H9 (cell line): ENCODE measurements around the gene DLGAP4. TPM values are rescaled to one million over a fixed set of nuclear protein-coding genes. Genes with fewer than 3 reads are reported as not detected.

Source experiments
- DNase-seq: peaks from one replicate; pipeline ENCODE4 v3.0.0-alpha.2; 2017
- H2AFZ ChIP-seq: one replicate; pipeline ENCODE4 v1.6.1; 2013; ENCODE audit warnings: mild to moderate bottlenecking, low read length, control low read depth, moderate library complexity
- H2AK5ac ChIP-seq: 2 replicates; pipeline ENCODE4 v1.6.1; 2013; ENCODE audit warnings: low read length, control low read depth, mixed read lengths; ENCODE audit not compliant: insufficient read length
- H2BK120ac ChIP-seq: one replicate; pipeline ENCODE4 v1.6.1; 2013; ENCODE audit warnings: low read depth, mild to moderate bottlenecking, low read length, control low read depth, inconsistent platforms; ENCODE audit not compliant: poor library complexity, severe bottlenecking
- H2BK12ac ChIP-seq: 2 replicates; pipeline ENCODE4 v1.6.1; 2013; ENCODE audit warnings: low read length, control low read depth, mixed read lengths, low read depth; ENCODE audit not compliant: insufficient read length
- H2BK15ac ChIP-seq: 2 replicates; pipeline ENCODE4 v1.6.1; 2013; ENCODE audit warnings: low read depth, low read length, control low read depth
- H2BK20ac ChIP-seq: one replicate; pipeline ENCODE4 v1.6.1; 2013; ENCODE audit warnings: low read depth, mild to moderate bottlenecking, low read length, control low read depth, inconsistent platforms; ENCODE audit not compliant: poor library complexity, severe bottlenecking
- H2BK5ac ChIP-seq: 2 replicates; pipeline ENCODE4 v1.6.1; 2013; ENCODE audit warnings: low read length, control low read depth, mixed read lengths; ENCODE audit not compliant: insufficient read length
- H3K14ac ChIP-seq: 2 replicates; pipeline ENCODE4 v1.6.1; 2013; ENCODE audit warnings: low read length, control low read depth; ENCODE audit not compliant: insufficient read depth
- H3K18ac ChIP-seq: 2 replicates; pipeline ENCODE4 v1.6.1; 2013; ENCODE audit warnings: low read depth, mild to moderate bottlenecking, mixed read lengths, low read length, control low read depth; ENCODE audit not compliant: insufficient read length
- H3K23ac ChIP-seq: 2 replicates; pipeline ENCODE4 v1.6.1; 2013; ENCODE audit warnings: low read length, control low read depth, mixed read lengths, low read depth; ENCODE audit not compliant: insufficient read length
- H3K23me2 ChIP-seq: 2 replicates; pipeline ENCODE4 v1.6.1; 2013; ENCODE audit warnings: low read depth, mild to moderate bottlenecking, mixed read lengths, low read length, control low read depth; ENCODE audit not compliant: insufficient read length, poor library complexity, severe bottlenecking
- H3K27ac ChIP-seq: 2 replicates; pipeline ENCODE4 v1.5.1; 2013; ENCODE audit warnings: low read length, control low read depth, mixed read lengths, low read depth; ENCODE audit not compliant: insufficient read length
- H3K27me3 ChIP-seq: 2 replicates; pipeline ENCODE4 v1.6.1; 2013; ENCODE audit warnings: low read length, control low read depth, inconsistent platforms; ENCODE audit not compliant: insufficient read depth
- H3K4ac ChIP-seq: 2 replicates; pipeline ENCODE4 v1.6.1; 2013; ENCODE audit warnings: low read depth, mild to moderate bottlenecking, control low read depth, inconsistent platforms, low read length, moderate library complexity
- H3K4me1 ChIP-seq: 2 replicates; pipeline ENCODE4 v1.6.1; 2013; ENCODE audit warnings: low read length, control low read depth, inconsistent platforms; ENCODE audit not compliant: insufficient read depth
- H3K4me2 ChIP-seq: 2 replicates; pipeline ENCODE4 v1.6.1; 2013; ENCODE audit warnings: low read length, control low read depth, mixed read lengths; ENCODE audit not compliant: insufficient read length, insufficient read depth
- H3K56ac ChIP-seq: 2 replicates; pipeline ENCODE4 v1.6.1; 2013; ENCODE audit warnings: low read depth, mild to moderate bottlenecking, mixed read lengths, low read length, control low read depth; ENCODE audit not compliant: insufficient read length
- H3K79me1 ChIP-seq: 2 replicates; pipeline ENCODE4 v1.6.1; 2013; ENCODE audit warnings: low read depth, mild to moderate bottlenecking, moderate library complexity, low read length, control low read depth, inconsistent platforms; ENCODE audit not compliant: insufficient read depth, poor library complexity, severe bottlenecking
- H3K79me2 ChIP-seq: 2 replicates; pipeline ENCODE4 v1.6.1; 2013; ENCODE audit warnings: low read length, control low read depth, inconsistent platforms; ENCODE audit not compliant: insufficient read depth
- H3K9ac ChIP-seq: 2 replicates; pipeline ENCODE4 v1.6.1; 2013; ENCODE audit warnings: low read length, control low read depth, mixed read lengths; ENCODE audit not compliant: insufficient read length; ENCODE audit errors: extremely low read depth
- H3K9me3 ChIP-seq: one replicate; pipeline ENCODE4 v1.6.1; 2013; ENCODE audit warnings: low read depth, low read length, inconsistent platforms; ENCODE audit not compliant: control insufficient read depth
- H3T11ph ChIP-seq: one replicate; pipeline ENCODE4 v1.6.1; 2013; ENCODE audit warnings: mild to moderate bottlenecking, low read length, control low read depth, inconsistent platforms
- H4K20me1 ChIP-seq: one replicate; pipeline ENCODE4 v1.6.1; 2013; ENCODE audit not compliant: control insufficient read depth, insufficient read length, insufficient read depth
- H4K5ac ChIP-seq: 2 replicates; pipeline ENCODE4 v1.6.1; 2013; ENCODE audit warnings: low read depth, mild to moderate bottlenecking, mixed read lengths, low read length, control low read depth; ENCODE audit not compliant: insufficient read length
- H4K8ac ChIP-seq: replicated peaks from 2 replicates; pipeline ENCODE4 v1.6.1; 2013; ENCODE audit warnings: low read length, control low read depth, mixed read lengths, low read depth; ENCODE audit not compliant: insufficient read length
- H4K91ac ChIP-seq: 2 replicates; pipeline ENCODE4 v1.6.1; 2013; ENCODE audit warnings: low read depth, mild to moderate bottlenecking, moderate library complexity, mixed read lengths, low read length, control low read depth; ENCODE audit not compliant: insufficient read length
- H3K27ac Mint-ChIP-seq, 3 experiments: 2 replicates in 2 of 3; 3 replicates in 1 of 3; pipeline ENCODE4 v1.8.0; 2020 to 2021; ENCODE audit warnings: mixed read lengths in 3 of 3, mild to moderate bottlenecking in 1 of 3, moderate library complexity in 1 of 3
- H3K27me3 Mint-ChIP-seq: 2 replicates; pipeline ENCODE4 v1.8.0; 2021; ENCODE audit warnings: low read depth, mild to moderate bottlenecking, moderate library complexity, mixed read lengths
- H3K36me3 Mint-ChIP-seq, 3 experiments: 2 replicates in 2 of 3; 3 replicates in 1 of 3; pipeline ENCODE4 v1.8.0; 2020 to 2021; ENCODE audit warnings: low read depth in 3 of 3, mixed read lengths in 3 of 3; ENCODE audit not compliant: insufficient read depth in 1 of 3
- H3K4me1 Mint-ChIP-seq, 2 experiments: 2 replicates each; pipeline ENCODE4 v1.8.0; 2020; ENCODE audit warnings: mixed read lengths in 2 of 2
- H3K4me3 Mint-ChIP-seq, 2 experiments: 2 replicates in 1 of 2; 3 replicates in 1 of 2; pipeline ENCODE4 v1.8.0; 2020 to 2021; ENCODE audit warnings: mild to moderate bottlenecking in 2 of 2, mixed read lengths in 2 of 2, moderate library complexity in 1 of 2
- H3K9me3 Mint-ChIP-seq, 2 experiments: 2 replicates in 1 of 2; 3 replicates in 1 of 2; pipeline ENCODE4 v1.8.0; 2020; ENCODE audit warnings: mild to moderate bottlenecking in 2 of 2, mixed read lengths in 2 of 2, moderate library complexity in 1 of 2
- CTCF ChIP-seq: fragments of 200-600 bp; sonication (generic); conservative IDR thresholded peaks from 3 replicates; pipeline ENCODE4 v1.8.0; 2021; ENCODE audit warnings: antibody characterized with exemption, mild to moderate bottlenecking
- WGBS: extraction: QIAGEN DNeasy Blood & Tissue Kit; methylation state at CpG from one replicate; pipeline ENCODE4 v1.1.7; 2013; ENCODE audit warnings: missing lambda C conversion rate, low lambda C conversion rate, mixed read lengths; ENCODE audit not compliant: insufficient read length; ENCODE audit errors: extremely low coverage; 5-methylcytosine and 5-hydroxymethylcytosine counted together
- total RNA-seq: library from RNA; stranded (reverse); gene quantifications from 2 replicates; pipeline ENCODE4 v1.2.1, GENCODE V29; 2021

The DLGAP4 gene
- total RNA-seq, 1 experiment from 2014 or later, result 48.0 TPM

GRCh38 chr20:36370991-36371790 lies 65.1 kb downstream of the DLGAP4 start:
- H3K4me3 Mint-ChIP-seq, result no peak overlapping the region
- Histone ChIP-seq H3T11ph (no peak overlapping the region), H2AK5ac (no peak overlapping the region), H2BK120ac (no peak overlapping the region), H3K27ac (no peak overlapping the region), H3K4me1 (0 out of 2 replicates have a peak, but pooled peaks cover 4% of the 10 kb centered on the region), H2BK5ac (no peak overlapping the region), H3K4ac (no peak overlapping the region), H3K9ac (no peak overlapping the region), H3K14ac (no peak overlapping the region; the same call in 1 of the 2 replicates), H4K20me1 (no peaks in the 10 kb centered on the region), H3K23ac (no peak overlapping the region), H3K79me2 (no peaks in the 10 kb centered on the region), H2BK12ac (no peak overlapping the region), H2BK15ac (no peak overlapping the region), H3K56ac (no peak overlapping the region), H3K23me2 (no peaks in the 10 kb centered on the region), H2BK20ac (no peak overlapping the region), H3K4me2 (no peak overlapping the region), H3K27me3 (no peaks in the 10 kb centered on the region), H4K5ac (no peak overlapping the region), H2AFZ (no peak overlapping the region), H4K91ac (no peak overlapping the region), H3K79me1 (no peaks in the 10 kb centered on the region), H3K9me3 (no peaks in the 10 kb centered on the region), H3K18ac (no peak overlapping the region), H4K8ac (no peak overlapping the region)
- H3K36me3 Mint-ChIP-seq, result no peaks in the 10 kb centered on the region; a peak in 1 of 7 replicates
- no peak for DNase-seq
- peaks cover 14 to 16% of the 10 kb centered on the region in 2 experiments for H3K4me1 Mint-ChIP-seq
- H3K9me3 Mint-ChIP-seq, result no peaks in the 10 kb centered on the region
- 100% methylated on average over 1 of the region's 15 CpGs for WGBS
- no peak for TF ChIP-seq CTCF
- peak overlapping the region in 1 of 3 experiments; percentile 31; a peak in 2 of 7 replicates for H3K27ac Mint-ChIP-seq
- H3K27me3 Mint-ChIP-seq, result peaks cover 1% of the 10 kb centered on the region
